GM18858 (cell line): ENCODE data around the gene S100A2.
"Not testable (repeated sequence)": the region's sequence is repeated elsewhere in the genome, so short reads cannot be mapped to it uniquely, and the experiment has no call there.

Experiments used
- ATAC-seq: cut with Tn5 transposase; IDR thresholded peaks from one replicate; pipeline ENCODE4 v1.9.1; 2021; ENCODE audit not compliant: unreplicated experiment

S100A2 gene

DNA sequence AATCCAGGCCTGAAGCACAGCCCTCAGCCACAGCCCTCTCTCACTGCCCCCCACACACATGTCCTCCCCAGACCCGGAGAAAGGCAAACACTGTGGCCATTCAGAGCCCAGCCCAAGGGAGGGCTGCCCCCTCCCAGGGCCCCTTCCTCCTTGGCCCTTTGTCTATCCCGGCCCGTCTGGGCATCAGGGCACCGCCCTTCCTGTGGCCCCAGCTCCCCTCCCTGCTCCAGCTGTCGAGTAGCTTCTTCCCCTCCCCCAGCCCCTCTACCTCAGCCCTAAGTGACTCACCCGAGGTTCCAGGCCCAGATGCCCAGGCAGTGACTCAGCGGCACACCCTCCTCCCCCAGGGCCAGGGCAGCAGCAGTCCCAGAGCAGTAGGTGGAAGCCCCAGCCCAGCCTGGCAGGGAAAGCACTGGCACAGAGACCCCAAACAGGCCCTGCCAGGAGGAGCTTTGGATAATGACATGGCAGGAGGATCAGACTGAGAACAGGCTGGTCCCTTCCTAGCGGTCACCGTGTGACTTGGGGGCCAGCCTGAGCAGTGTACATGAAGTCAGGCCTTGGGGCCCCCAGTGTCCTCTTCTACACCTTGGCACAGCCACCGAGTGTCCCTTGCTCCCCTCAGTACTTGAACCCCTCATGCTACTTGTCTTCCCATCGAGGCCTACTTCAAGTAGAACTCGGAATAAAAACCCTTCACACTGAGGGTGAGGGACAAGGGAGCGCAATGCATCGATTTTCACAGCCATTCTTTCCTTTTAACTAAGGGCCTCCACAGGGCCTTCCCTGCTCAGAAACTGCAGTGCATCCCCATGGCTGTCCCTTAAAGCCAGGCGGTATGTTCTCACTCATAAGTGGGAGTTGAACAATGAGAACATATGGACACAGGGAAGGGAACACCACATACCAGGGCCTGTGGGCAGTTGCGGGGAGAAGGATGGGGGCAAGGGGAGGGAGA lies 1.0 kb upstream of the S100A2 start:
- ATAC-seq, result no peak

DNA sequence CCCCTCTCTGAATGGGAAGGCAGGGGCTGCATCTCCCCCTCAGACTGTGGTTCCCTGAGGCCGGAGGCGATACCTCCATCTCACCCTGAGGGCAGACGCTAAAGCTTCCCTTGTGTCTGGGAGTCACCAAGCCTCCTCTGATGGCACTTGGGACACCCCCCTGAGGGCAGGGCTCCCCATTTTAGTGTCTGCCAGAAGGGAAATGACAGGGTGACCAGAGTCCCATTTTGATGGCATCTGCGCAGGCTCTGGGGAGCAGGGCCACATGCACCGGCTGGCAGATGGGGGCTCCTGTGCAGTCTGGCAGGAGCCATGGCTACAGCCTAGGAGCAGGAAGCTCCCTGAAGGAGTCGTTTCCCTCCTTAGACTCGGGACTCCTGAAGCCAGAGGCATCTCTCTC lies 1.7 kb downstream of the S100A2 start:
- no peak for ATAC-seq

DNA sequence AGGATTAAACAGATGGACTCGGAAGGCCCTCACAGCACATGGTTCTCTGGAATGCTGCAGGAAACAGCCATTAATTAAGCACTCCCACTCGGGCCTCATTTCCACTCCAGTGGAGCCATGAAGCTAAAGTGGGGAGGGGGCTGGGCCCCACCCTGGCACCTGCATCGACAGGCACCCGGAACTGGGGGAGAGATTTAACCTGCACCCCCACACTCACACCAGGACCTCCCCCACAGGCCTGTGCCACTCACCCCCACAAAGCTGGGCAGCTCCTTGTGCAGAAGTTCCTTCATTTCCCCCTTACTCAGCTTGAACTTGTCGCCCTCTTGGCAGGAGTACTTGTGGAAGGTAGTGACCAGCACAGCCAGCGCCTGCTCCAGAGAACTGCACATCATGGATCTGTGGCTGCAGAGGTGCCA lies 2.2 kb downstream of the S100A2 start:
- ATAC-seq, result no peak

DNA sequence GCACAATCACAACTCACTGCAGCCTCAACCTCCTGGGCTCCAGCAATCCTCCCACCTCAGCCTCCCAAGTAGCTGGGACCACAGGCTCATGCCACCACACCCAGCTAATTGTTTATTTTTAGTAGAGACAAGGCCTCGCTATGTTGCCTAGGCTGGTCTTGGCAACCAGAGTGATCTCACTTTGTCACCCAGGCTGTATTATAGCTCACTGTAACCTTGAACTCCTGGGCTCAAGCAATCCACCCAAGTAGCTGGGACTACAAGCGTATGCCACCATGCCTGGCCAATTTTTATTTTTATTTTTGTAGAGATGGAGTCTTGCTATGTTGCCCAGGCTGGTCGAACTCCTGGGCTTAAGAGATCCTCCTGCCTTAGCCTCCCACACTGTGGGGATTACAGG lies 3.6 kb downstream of the S100A2 start:
- ATAC-seq, result not testable (repeated sequence)

DNA sequence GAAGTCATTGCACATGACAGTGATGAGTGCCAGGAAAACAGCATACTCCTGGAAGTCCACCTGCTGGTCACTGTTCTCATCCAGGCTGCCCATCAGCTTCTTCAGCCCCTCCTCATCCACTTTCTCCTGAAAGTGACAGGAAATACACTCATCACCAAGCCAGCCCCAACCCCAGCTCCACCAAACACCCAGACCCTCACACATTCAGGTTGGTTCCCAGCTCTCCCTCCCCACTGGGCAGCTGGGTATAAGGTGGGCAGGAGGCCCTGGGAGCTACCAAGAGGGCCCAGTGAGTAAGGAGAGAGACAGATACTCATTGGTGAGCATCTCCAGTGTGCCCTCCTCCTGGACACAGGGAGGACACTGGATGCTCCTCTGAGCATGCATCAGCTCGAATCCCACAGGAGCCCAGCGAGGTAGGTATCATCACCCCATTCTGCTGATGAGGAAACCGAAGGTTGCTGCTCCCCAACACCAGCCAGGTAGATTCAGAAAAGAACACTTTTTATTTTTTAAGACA lies 4.1 kb downstream of the S100A2 start:
- ATAC-seq, result no peak

- ATAC-seq, result no peak
These were observed 4.7 kb downstream of the S100A2 start for GRCh38 chr1:153560771-153561465.

DNA sequence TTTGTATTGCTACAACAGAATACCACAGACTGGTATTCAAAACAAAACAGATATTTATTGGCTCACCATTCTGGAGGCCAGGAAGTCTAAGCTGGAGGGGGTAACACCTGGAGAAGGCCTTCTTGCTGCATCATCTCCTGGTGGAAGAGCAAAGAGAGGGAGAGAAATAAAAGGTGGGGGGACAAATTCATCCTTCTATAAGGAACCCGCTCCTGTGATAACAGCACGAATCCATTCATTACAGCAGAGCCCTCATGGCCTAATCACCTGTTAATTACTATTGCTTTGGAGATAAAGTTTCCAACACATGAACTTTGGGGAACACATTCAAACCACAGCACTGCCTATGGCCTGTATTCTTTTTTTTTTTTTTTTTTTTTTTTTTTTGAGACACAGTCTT lies 5.4 kb downstream of the S100A2 start:
- no peak for ATAC-seq

DNA sequence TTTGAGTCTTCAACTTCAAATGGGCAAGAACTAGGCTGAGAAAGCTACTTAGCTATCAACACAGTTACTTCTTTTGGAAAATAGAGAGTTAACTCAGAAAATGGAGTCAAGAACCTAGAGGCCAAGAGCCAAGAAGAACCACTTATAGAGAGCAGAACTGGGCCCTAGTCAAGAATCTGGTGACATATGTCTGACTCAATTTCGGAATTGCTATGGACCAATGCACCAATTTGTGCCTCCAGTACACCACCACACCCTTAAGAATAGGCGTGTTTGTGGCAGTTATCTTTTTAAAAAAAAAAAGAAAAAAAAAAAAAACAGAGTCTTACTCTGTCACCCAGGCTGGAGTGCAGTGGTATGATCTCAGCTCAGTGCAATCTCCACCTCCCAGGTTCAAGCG lies 7.8 kb downstream of the S100A2 start:
- ATAC-seq, result no peak

- no peak for ATAC-seq
These were observed 9.3 kb downstream of the S100A2 start for GRCh38 chr1:153556348-153556747.

DNA sequence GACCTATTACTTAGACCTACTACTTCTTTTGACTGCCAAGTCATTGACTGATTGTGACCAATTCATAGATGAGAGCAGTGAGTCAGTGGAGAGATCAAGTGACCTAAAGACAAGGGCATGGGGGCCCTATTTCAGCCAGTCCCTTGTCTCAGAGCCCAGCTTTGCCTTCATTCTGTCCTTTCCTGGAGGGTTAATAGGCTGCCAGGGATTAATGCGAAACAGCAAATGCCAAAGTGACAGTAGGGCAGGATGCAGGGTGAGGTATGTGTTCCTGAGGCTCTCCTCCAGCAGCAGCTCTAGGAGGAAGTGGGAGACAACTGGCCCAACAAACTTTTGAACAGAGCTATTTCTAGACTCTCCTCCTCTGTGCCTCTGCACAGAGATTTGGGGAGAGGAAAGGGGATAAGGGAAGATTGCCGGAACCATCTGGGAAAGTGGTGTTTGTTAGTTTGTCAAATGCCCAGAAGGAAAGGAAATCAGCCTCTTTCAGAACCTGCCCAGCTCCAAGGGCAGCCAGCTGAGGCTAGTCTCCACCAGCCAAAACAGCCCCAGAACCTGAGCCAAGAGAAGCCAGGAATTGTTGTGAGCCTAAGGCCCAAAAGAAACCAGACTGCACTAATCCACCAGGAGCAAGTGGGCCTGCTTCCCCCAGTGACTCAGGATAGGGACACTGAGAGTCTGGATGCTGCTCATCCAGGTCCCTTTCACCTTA lies 11.7 kb downstream of the S100A2 start:
- no peak for ATAC-seq

DNA sequence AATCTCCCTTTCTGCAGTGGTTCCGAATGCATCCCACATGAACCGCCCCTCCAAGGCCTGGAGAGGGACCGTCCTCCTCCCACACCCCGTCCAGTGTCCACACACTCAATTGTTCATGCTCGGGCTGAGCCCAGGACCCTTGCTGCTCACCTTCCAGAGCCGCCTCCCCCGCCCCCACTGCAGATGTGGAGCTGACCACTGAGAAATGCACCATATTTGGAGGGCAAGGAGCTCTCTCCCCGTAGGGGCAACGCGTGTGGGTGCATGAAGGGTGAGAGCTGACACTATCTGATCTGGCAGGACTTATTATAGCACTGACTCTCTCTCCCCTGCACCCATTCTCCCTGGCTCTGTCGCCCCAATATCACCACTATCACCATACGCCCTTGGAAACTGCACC lies 12.5 kb downstream of the S100A2 start:
- no peak for ATAC-seq

- no peak for ATAC-seq
These were observed 13.3 kb downstream of the S100A2 start for GRCh38 chr1:153552335-153552734.

DNA sequence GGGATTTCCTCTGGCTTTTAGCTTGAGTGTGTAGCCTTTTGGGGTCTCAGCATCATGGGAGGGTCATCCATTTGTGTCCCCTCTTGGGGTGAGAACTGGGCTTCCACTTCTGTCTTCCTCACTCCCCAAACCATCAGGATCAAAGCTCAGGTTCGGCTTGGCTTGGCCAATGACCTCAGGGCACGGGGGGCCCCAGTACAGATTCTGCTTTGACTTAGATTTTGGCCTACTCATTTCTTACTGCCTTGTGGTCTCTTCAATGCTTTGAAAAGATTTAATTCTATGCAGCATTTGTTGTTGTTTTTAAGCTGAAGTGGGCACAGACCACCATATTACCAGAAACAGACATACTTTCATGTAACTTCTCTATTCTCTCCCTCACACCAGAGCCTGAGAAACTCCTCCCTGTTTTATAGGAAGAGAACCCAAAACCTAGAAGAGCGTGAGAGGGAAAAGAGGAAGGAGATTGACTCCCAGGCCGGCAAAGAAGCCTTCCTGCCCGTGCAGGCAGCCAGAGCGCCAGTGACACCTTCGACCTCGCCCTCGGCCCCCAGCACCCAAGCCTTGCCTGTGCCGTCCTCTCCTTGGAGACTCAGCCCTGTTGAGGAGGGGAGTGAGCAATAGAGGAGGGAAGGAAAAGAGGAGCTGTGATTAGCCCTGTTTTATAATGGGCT lies 14.7 kb downstream of the S100A2 start:
- no peak for ATAC-seq

- no peak for ATAC-seq
These were observed 15.3 kb downstream of the S100A2 start for GRCh38 chr1:153550398-153550758.

- no peak for ATAC-seq
These were observed 15.8 kb downstream of the S100A2 start for GRCh38 chr1:153549741-153550397.

- ATAC-seq, result no peak
These were observed 16.6 kb downstream of the S100A2 start, which contains the start of gene S100A3 for GRCh38 chr1:153548722-153549688. Gene S100A3 (minus strand): TSS chr1:153549258. CDS start chr1:153548485, 773 bp downstream.

GRCh38 chr1:153547560-153548551 lies 17.8 kb downstream of the S100A2 start:
- no peak for ATAC-seq
